SK-N-MC (cell line): ENCODE data around the gene OMD.

Experiments used
- EZH2 ChIP-seq: fragments of 200-600 bp; sonication (generic); IDR thresholded peaks from one replicate; pipeline ENCODE4 v1.6.1; 2017; ENCODE audit warnings: antibody characterized with exemption
- POLR2AphosphoS5 ChIP-seq: IDR thresholded peaks from 2 replicates; pipeline ENCODE4 v1.6.1; 2012; ENCODE audit warnings: mild to moderate bottlenecking, low read depth, low read length, borderline replicate concordance

DNA sequence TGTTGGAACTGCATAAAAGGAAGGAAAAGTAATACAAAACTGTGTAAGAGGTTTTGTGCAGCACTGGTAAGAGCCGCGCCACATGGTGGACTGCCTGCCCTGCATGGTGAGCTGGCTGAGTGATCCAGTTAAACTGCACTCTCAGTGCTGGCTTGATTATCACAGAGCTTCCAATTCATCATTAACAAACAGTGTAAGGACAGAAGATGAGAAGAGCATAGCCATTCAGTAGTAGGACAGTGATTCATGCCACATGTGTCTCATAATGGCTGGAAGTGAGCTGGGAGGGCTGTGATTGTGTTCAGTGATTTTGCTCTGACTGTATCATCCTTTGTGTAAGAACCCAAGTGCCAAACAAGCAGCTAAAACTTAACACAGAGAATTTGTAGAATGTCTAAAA, 43.9 kb upstream of the OMD start:
- TF ChIP-seq POLR2AphosphoS5: no peak
- TF ChIP-seq EZH2: no peak
